HepG2 (cell line): ENCODE results near the gene ATP2B2. TPM values are rescaled to one million over a fixed set of nuclear protein-coding genes. Genes with fewer than 3 reads are reported as not detected.

Experiments used
- GPN1 ChIP-seq: sonication (generic); formaldehyde crosslinking; IDR thresholded peaks from 2 replicates; pipeline ENCODE4 v1.5.1; 2020; ENCODE audit warnings: missing genetic modification reagents, borderline replicate concordance
- HES4 ChIP-seq: sonication (generic); formaldehyde crosslinking; IDR thresholded peaks from 2 replicates; pipeline ENCODE4 v1.9.0; 2021; ENCODE audit warnings: mild to moderate bottlenecking, missing genetic modification reagents, borderline replicate concordance
- HIVEP1 ChIP-seq: sonication (generic); formaldehyde crosslinking; IDR thresholded peaks from 2 replicates; pipeline ENCODE4 v1.4.0; 2020; ENCODE audit warnings: mild to moderate bottlenecking, missing genetic modification reagents
- HMG20A ChIP-seq: IDR thresholded peaks from 2 replicates; pipeline ENCODE4 v1.6.1; 2016; ENCODE audit warnings: borderline replicate concordance
- JDP2 ChIP-seq: sonication (generic); formaldehyde crosslinking; IDR thresholded peaks from 2 replicates; pipeline ENCODE4 v1.8.1; 2022; ENCODE audit warnings: missing genetic modification reagents, borderline replicate concordance
- RNF2 ChIP-seq: fragments of 450-650 bp; conservative IDR thresholded peaks from 2 replicates; pipeline ENCODE4 v1.6.1; 2016; ENCODE audit warnings: low read depth
- SOX5 ChIP-seq: IDR thresholded peaks from 2 replicates; pipeline ENCODE4 v1.6.1; 2016; ENCODE audit warnings: borderline replicate concordance
- TOE1 ChIP-seq: sonication (generic); formaldehyde crosslinking; IDR thresholded peaks from 2 replicates; pipeline ENCODE4 v1.4.0; 2020; ENCODE audit warnings: mild to moderate bottlenecking, missing genetic modification reagents
- ZFY ChIP-seq: sonication (generic); formaldehyde crosslinking; IDR thresholded peaks from 2 replicates; pipeline ENCODE4 v1.4.0; 2020; ENCODE audit warnings: missing genetic modification reagents
- ZNF124 ChIP-seq: sonication (generic); formaldehyde crosslinking; IDR thresholded peaks from 2 replicates; pipeline ENCODE4 v1.4.0; 2020; ENCODE audit warnings: missing genetic modification reagents
- ZNF34 ChIP-seq: sonication (generic); formaldehyde crosslinking; IDR thresholded peaks from 2 replicates; pipeline ENCODE4 v1.4.0; 2020; ENCODE audit warnings: mild to moderate bottlenecking, missing genetic modification reagents, borderline replicate concordance
- ZNF564 ChIP-seq: sonication (generic); formaldehyde crosslinking; IDR thresholded peaks from 2 replicates; pipeline ENCODE4 v1.8.1; 2023; ENCODE audit warnings: mild to moderate bottlenecking, missing genetic modification reagents
- ZNF567 ChIP-seq: sonication (generic); formaldehyde crosslinking; IDR thresholded peaks from 2 replicates; pipeline ENCODE4 v1.8.1; 2023; ENCODE audit warnings: mild to moderate bottlenecking, missing genetic modification reagents, borderline replicate concordance
- polyA plus RNA-seq, 8 experiments: library from polyadenylated mRNA; depleted of rRNA in 3 of 8; stranded (reverse) in 7 of 8; unstranded in 1 of 8; fragments of >200 nt; fragmentation: Illumina TruSeq in 4 of 8; extraction: Trizol in 4 of 8; gene quantifications; 2 replicates each; pipeline versions ENCODE4 v1.2.1 to v1.2.3, GENCODE V29; 2011 to 2016; ENCODE audit warnings: low read depth in 4 of 8, missing spikeins in 1 of 8, mixed read lengths in 1 of 8; ENCODE audit not compliant: insufficient read depth in 1 of 8
- total RNA-seq, 5 experiments: library from RNA; depleted of rRNA; stranded (reverse); fragments of >200 nt; fragmentation: Illumina TruSeq; extraction: Trizol; gene quantifications; 2 replicates each; pipeline ENCODE4 v1.2.3, GENCODE V29; 2016; ENCODE audit warnings: low read depth in 1 of 5
- TF ChIP-seq, protein P1 (sequence below): sonication (generic); formaldehyde crosslinking; IDR thresholded peaks from 2 replicates; pipeline ENCODE4 v1.4.0; 2020; ENCODE audit warnings: missing genetic modification reagents
- TF ChIP-seq, protein P2 (sequence below): IDR thresholded peaks from 2 replicates; pipeline ENCODE4 v1.6.1; 2012; ENCODE audit warnings: inconsistent platforms
- TF ChIP-seq, protein P3 (sequence below): sonication (generic); formaldehyde crosslinking; IDR thresholded peaks from 2 replicates; pipeline ENCODE4 v1.8.0; 2022; ENCODE audit warnings: missing genetic modification reagents, mild to moderate bottlenecking, moderate library complexity, borderline replicate concordance
- TF ChIP-seq, protein P4 (sequence below): sonication (generic); formaldehyde crosslinking; IDR thresholded peaks from 2 replicates; pipeline ENCODE4 v1.4.0; 2020; ENCODE audit warnings: missing genetic modification reagents, borderline replicate concordance
- TF ChIP-seq, protein P5 (sequence below): sonication (generic); formaldehyde crosslinking; IDR thresholded peaks from 2 replicates; pipeline ENCODE4 v1.8.0; 2022; ENCODE audit warnings: mild to moderate bottlenecking, missing genetic modification reagents; ENCODE audit not compliant: insufficient replicate concordance

The ATP2B2 gene
- total and polyA plus RNA-seq, 2 of the 13 experiments (the other 11 are each of a cell fraction or from before 2014, with no cell fraction given), result 1.5 to 2.3 TPM

DNA sequence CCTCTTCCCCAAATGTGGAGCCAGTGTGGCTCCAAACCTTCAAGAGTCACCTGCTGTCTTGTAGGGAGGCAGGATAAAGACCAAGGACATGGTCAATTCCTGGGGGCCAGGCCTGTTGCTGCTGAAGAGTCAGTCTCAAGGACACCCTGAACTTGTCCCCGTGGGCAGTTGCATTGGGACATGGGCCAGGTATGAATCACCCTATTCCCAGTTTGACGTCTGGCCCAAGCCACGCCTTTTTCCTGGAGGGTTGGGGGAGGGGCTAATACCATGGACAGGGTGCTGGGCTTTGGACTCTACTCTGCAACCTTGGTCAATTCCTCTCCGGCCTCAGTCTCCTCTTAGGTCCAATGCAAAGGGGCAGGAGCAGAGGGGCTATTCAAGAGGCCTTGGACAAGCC is 10.4 kb downstream of the ATP2B2 start (continued):
- TF ChIP-seq, protein P1, sequence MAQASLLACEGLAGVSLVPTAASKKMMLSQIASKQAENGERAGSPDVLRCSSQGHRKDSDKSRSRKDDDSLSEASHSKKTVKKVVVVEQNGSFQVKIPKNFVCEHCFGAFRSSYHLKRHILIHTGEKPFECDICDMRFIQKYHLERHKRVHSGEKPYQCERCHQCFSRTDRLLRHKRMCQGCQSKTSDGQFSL (CRISPR knock-in tag), result no peak
- no peak for TF ChIP-seq HES4 (CRISPR knock-in tag)
- TF ChIP-seq, protein P2, sequence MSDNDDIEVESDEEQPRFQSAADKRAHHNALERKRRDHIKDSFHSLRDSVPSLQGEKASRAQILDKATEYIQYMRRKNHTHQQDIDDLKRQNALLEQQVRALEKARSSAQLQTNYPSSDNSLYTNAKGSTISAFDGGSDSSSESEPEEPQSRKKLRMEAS, result no peak
- TF ChIP-seq JDP2 (CRISPR knock-in tag), result no peak
- no peak for TF ChIP-seq RNF2
- TF ChIP-seq, protein P3, sequence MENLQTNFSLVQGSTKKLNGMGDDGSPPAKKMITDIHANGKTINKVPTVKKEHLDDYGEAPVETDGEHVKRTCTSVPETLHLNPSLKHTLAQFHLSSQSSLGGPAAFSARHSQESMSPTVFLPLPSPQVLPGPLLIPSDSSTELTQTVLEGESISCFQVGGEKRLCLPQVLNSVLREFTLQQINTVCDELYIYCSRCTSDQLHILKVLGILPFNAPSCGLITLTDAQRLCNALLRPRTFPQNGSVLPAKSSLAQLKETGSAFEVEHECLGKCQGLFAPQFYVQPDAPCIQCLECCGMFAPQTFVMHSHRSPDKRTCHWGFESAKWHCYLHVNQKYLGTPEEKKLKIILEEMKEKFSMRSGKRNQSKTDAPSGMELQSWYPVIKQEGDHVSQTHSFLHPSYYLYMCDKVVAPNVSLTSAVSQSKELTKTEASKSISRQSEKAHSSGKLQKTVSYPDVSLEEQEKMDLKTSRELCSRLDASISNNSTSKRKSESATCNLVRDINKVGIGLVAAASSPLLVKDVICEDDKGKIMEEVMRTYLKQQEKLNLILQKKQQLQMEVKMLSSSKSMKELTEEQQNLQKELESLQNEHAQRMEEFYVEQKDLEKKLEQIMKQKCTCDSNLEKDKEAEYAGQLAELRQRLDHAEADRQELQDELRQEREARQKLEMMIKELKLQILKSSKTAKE (CRISPR knock-in tag), result peak; percentile 55; the same call in 1 of the 2 replicates
- no peak for TF ChIP-seq ZFY (CRISPR knock-in tag)
- TF ChIP-seq HIVEP1, result no peak
- TF ChIP-seq ZNF34, result no peak
- TF ChIP-seq, protein P4, sequence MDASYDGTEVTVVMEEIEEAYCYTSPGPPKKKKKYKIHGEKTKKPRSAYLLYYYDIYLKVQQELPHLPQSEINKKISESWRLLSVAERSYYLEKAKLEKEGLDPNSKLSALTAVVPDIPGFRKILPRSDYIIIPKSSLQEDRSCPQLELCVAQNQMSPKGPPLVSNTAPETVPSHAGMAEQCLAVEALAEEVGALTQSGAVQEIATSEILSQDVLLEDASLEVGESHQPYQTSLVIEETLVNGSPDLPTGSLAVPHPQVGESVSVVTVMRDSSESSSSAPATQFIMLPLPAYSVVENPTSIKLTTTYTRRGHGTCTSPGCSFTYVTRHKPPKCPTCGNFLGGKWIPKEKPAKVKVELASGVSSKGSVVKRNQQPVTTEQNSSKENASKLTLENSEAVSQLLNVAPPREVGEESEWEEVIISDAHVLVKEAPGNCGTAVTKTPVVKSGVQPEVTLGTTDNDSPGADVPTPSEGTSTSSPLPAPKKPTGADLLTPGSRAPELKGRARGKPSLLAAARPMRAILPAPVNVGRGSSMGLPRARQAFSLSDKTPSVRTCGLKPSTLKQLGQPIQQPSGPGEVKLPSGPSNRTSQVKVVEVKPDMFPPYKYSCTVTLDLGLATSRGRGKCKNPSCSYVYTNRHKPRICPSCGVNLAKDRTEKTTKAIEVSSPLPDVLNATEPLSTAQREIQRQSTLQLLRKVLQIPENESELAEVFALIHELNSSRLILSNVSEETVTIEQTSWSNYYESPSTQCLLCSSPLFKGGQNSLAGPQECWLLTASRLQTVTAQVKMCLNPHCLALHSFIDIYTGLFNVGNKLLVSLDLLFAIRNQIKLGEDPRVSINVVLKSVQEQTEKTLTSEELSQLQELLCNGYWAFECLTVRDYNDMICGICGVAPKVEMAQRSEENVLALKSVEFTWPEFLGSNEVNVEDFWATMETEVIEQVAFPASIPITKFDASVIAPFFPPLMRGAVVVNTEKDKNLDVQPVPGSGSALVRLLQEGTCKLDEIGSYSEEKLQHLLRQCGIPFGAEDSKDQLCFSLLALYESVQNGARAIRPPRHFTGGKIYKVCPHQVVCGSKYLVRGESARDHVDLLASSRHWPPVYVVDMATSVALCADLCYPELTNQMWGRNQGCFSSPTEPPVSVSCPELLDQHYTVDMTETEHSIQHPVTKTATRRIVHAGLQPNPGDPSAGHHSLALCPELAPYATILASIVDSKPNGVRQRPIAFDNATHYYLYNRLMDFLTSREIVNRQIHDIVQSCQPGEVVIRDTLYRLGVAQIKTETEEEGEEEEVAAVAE (CRISPR knock-in tag), result no peak
- TF ChIP-seq, protein P5, sequence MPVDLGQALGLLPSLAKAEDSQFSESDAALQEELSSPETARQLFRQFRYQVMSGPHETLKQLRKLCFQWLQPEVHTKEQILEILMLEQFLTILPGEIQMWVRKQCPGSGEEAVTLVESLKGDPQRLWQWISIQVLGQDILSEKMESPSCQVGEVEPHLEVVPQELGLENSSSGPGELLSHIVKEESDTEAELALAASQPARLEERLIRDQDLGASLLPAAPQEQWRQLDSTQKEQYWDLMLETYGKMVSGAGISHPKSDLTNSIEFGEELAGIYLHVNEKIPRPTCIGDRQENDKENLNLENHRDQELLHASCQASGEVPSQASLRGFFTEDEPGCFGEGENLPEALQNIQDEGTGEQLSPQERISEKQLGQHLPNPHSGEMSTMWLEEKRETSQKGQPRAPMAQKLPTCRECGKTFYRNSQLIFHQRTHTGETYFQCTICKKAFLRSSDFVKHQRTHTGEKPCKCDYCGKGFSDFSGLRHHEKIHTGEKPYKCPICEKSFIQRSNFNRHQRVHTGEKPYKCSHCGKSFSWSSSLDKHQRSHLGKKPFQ (CRISPR knock-in tag), result no peak
- peak; percentile 44; the same call in 1 of the 2 replicates for TF ChIP-seq HMG20A
- TF ChIP-seq TOE1 (CRISPR knock-in tag), result no peak
- no peak for TF ChIP-seq ZNF124
- no peak for TF ChIP-seq GPN1 (CRISPR knock-in tag)
- no peak for TF ChIP-seq ZNF564 (CRISPR knock-in tag)
- TF ChIP-seq ZNF567 (CRISPR knock-in tag), result no peak
- TF ChIP-seq SOX5 (CRISPR knock-in tag), result peak; percentile 49; the same call in 1 of the 2 replicates
